ENCODE measurements around the gene ACSF2.

Gene ACSF2

DNA sequence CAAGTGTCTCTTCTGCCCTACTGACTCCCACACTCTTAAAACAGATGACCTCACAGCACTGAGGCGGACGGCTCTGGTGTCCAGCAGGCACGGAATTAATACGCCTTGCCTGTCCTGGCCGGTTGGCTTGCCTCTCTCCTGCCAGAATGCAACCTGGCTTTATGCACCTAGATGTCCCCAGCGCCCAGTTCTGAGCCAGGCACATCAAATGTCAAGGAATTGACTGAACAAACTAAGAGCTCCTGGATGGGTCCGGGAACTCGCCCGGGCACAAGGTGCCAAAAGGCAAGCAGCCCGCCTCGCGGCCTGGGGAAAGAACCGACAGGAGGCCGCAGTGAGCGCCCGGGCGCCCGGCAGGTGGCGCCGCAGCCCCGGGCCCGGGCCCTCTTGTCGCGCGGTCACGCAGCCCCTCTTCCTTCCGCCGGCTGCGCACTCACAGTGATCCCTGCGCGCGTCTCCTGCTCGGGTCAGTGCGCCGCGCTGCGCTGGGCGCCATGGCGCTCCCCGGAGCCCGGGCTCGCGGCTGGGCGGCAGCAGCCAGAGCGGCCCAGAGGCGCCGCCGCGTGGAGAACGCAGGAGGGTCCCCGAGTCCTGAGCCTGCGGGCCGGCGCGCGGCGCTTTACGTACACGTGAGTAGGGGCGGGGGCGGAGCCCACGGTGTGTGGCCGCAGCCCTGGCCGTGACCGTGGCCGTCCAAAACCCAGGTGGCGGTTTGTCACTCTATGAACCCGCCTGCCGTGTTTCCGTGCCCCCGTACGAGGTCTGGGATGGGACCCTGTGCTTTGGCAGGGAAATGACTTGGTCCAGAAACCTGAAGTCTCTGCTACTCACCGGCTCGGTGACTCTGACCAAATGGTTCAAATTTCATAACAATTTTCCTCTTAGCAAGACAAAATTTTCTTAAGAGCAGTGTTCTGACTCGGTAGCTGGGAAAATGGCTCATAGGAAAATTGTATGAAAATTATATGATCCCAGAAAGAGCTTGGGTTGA, 52.7 kb downstream of the ACSF2 start, which contains the start of gene RSAD1:
Gene RSAD1 (plus strand): TSS at position 470 of the 991 bp plus-strand sequence. CDS start 25 bp downstream, at position 495.
- TF ChIP-seq CTCF (IDR thresholded peaks at IDR 0.05), result peak; percentile 94
- peak within 1 kb of the TSS; percentile 83 for H3K27ac ChIP-seq
- peaks cover 13% of the 10 kb centered on the region for H3K4me1 ChIP-seq
- peak within 1 kb of the TSS; percentile 9 for H3K9ac ChIP-seq
- H3K4me3 ChIP-seq (ENCODE audit: low read depth, low read length), result peak within 1 kb of the TSS; percentile 62
- H3K4me2 ChIP-seq (ENCODE audit: low read length), result peak within 1 kb of the TSS; percentile 74
- H3K79me2 ChIP-seq, result no peaks in the 10 kb centered on the region
- H2AFZ ChIP-seq, result peak within 1 kb of the TSS; percentile 87
- no peaks in the 10 kb centered on the region for H3K36me3 ChIP-seq (ENCODE audit: control insufficient read depth, insufficient read depth, low read length)
- H3K27me3 ChIP-seq (ENCODE audit: control insufficient read depth, insufficient read depth, low read length), result no peaks in the 10 kb centered on the region
- H3K9me3 ChIP-seq (ENCODE audit: control insufficient read depth, low read length), result no peaks in the 10 kb centered on the region

- Histone ChIP-seq H2AFZ (peak overlapping the region; percentile 87), H3K4me1 (peaks cover 13% of the 10 kb centered on the region), H3K9me3 (ENCODE audit: control insufficient read depth, low read length) (no peaks in the 10 kb centered on the region), H3K4me2 (ENCODE audit: low read length) (peak overlapping the region; percentile 61), H3K4me3 (ENCODE audit: low read depth, low read length) (peak overlapping the region; percentile 62), H3K36me3 (ENCODE audit: control insufficient read depth, insufficient read depth, low read length) (no peaks in the 10 kb centered on the region), H3K27ac (peak overlapping the region; percentile 83), H3K79me2 (no peaks in the 10 kb centered on the region), H3K27me3 (ENCODE audit: control insufficient read depth, insufficient read depth, low read length) (no peaks in the 10 kb centered on the region), H3K9ac (no peak overlapping the region)
- peak; percentile 44 for TF ChIP-seq CTCF (IDR thresholded peaks at IDR 0.05)
Measured at GRCh38 chr17:50479522-50480141, 53.6 kb downstream of the ACSF2 start.

- no peak overlapping the region for H3K4me3 ChIP-seq (ENCODE audit: low read depth, low read length)
- H3K4me2 ChIP-seq (ENCODE audit: low read length), result no peak overlapping the region
- H3K27me3 ChIP-seq (ENCODE audit: control insufficient read depth, insufficient read depth, low read length), result no peaks in the 10 kb centered on the region
- TF ChIP-seq CTCF (IDR thresholded peaks at IDR 0.05), result no peak
- H3K27ac ChIP-seq, result peak overlapping the region; percentile 83
- H3K36me3 ChIP-seq (ENCODE audit: control insufficient read depth, insufficient read depth, low read length), result no peaks in the 10 kb centered on the region
- no peak overlapping the region for H3K9ac ChIP-seq
- H3K79me2 ChIP-seq, result no peaks in the 10 kb centered on the region
- H3K4me1 ChIP-seq, result peaks cover 13% of the 10 kb centered on the region
- H3K9me3 ChIP-seq (ENCODE audit: control insufficient read depth, low read length), result no peaks in the 10 kb centered on the region
- H2AFZ ChIP-seq, result no peak overlapping the region
Measured at GRCh38 chr17:50480142-50480764, 54.2 kb downstream of the ACSF2 start.

DNA sequence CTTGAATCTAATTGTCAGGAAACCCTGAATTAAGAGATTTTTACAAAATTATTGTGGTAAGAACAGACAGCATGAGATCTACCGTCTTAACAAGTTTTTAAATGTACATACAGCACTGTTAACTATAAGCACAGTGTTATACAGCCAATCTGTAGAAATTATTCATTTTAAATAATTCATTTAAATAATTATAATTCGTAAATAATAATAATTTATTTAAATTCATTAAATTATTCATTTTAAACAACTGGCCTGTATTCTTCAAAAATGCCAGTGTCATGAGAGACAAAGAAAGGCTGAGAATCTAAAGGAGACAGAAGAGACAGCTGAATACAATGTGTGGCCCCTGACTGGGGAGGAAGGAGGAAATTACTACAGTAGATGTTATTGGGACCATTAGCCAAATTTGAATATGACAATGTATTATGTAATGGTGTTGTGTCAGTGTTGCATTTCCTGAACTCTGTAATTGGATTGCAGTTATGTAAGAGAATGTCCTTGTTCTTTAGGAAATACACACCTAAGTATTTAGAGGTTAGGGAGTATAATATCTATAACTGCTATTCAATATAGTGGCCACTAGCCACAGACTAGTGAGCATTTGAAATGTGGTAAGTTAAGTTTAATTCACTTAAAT, 55.0 kb downstream of the ACSF2 start:
- Histone ChIP-seq H3K4me1 (peaks cover 13% of the 10 kb centered on the region), H3K27ac (no peak overlapping the region), H3K36me3 (ENCODE audit: control insufficient read depth, insufficient read depth, low read length) (no peaks in the 10 kb centered on the region), H3K27me3 (ENCODE audit: control insufficient read depth, insufficient read depth, low read length) (no peaks in the 10 kb centered on the region), H3K4me3 (ENCODE audit: low read depth, low read length) (no peak overlapping the region), H2AFZ (no peak overlapping the region), H3K9ac (no peak overlapping the region), H3K9me3 (ENCODE audit: control insufficient read depth, low read length) (no peaks in the 10 kb centered on the region), H3K4me2 (ENCODE audit: low read length) (no peak overlapping the region), H3K79me2 (no peaks in the 10 kb centered on the region)
- no peak for TF ChIP-seq CTCF (IDR thresholded peaks at IDR 0.05)

Measured in parathyroid adenoma (tissue), 2 donors.